Measurements from ENCODE around the gene FOXL1. TPM values are rescaled to one million over a fixed set of nuclear protein-coding genes. Genes with fewer than 3 reads are reported as not detected.
A peak's percentile ranks its signal among the peaks of the same experiment; 100 is the strongest.

Gene FOXL1
- total RNA-seq, 1 experiment from 2014 or later = 7.5 TPM

DNA sequence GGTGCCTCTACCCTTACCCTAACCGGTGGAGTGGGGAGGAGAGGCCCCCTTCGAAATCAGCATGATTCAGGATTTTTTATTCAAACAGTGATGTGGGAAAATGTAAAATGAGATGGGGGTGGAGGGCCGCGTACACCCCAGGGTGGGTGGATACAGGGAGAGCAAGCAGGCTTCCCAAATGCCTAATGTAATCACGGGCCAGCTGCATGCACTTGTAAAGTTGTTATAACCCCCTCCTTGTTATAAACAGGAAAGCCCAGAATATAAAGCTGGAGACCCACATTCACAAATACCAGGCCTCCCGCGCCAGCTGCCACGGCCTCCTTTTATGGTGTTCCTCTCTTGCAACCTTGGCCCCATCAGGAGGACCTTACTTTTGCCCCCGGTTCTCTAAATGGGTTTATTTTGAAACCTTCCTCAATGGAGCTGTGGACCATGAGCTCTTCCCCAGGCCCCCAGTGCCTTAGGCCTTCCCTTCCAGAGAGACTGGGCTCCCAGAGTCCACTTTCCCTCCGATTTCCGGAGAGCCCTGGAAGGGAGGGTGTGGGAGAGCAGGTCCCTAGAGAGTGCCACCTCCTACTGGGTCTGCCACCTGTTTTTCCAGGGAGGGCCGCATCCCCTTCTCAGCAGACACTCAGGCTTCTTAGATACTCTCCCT is 906 bp upstream of the FOXL1 start:
- RAD21 ChIA-PET (ENCODE audit: low non-redundant PET in 1 of 2, low total read pairs in 2 of 2, uncharacterized antibody in 2 of 2, unreplicated experiment in 2 of 2) = no interaction called here
- Histone ChIP-seq H3K9ac (ENCODE audit: low read length) (peak overlapping the region; percentile 54; the same call in 1 of the 2 replicates), H3K4me2 (ENCODE audit: low read length) (peak overlapping the region; percentile 89), H4K20me1 (ENCODE audit: insufficient read depth) (no peaks in the 10 kb centered on the region), H3K9me2 (ENCODE audit: insufficient read depth) (no peaks in the 10 kb centered on the region), H3K27ac (ENCODE audit: low read depth, low read length) (no peak overlapping the region), H2AFZ (ENCODE audit: low read depth, low read length, poor library complexity, severe bottlenecking) (no peak overlapping the region), H3K4me1 (ENCODE audit: control insufficient read depth in 1 of 2, insufficient read depth in 2 of 2, low read length in 2 of 2) (peaks cover 11 to 22% of the 10 kb centered on the region in 2 experiments; a peak in 3 of 4 replicates), H3K4me3 (replicated peaks in 1 of 2; ENCODE audit: low read depth in 1 of 2, low read length in 2 of 2) (peak overlapping the region; percentile 62 to 63), H3K79me2 (ENCODE audit: insufficient read depth, low read length) (no peaks in the 10 kb centered on the region), H3K36me3 (ENCODE audit: control insufficient read depth in 1 of 2, insufficient read depth in 2 of 2, low read length in 2 of 2) (no peaks in the 10 kb centered on the region), H3K27me3 (ENCODE audit: insufficient read depth, low read length) (no peaks in the 10 kb centered on the region), H3K9me3 (ENCODE audit: control insufficient read depth in 1 of 2, insufficient read depth in 1 of 2, low read depth in 1 of 2, low read length in 2 of 2) (no peaks in the 10 kb centered on the region)
- ATAC-seq (no peak), DNase-seq (ENCODE audit: low read depth, low spot score) (no peak)
- BruUV-seq (replicated peaks) = no TSS peak
- TF ChIP-seq JUND (IDR thresholded peaks at IDR 0.05) (no peak), EGR1 (IDR thresholded peaks at IDR 0.05; ENCODE audit: low read depth) (no peak), ELF1 (IDR thresholded peaks at IDR 0.05; ENCODE audit: borderline replicate concordance, low read depth) (no peak), TCF7L2 (IDR thresholded peaks at IDR 0.05; ENCODE audit: borderline replicate concordance, extremely low read depth, insufficient read depth, insufficient read length) (no peak), RAD21 (IDR thresholded peaks at IDR 0.05; ENCODE audit: low read depth) (no peak), ZBTB33 (IDR thresholded peaks at IDR 0.05; ENCODE audit: extremely low read depth, insufficient replicate concordance, low read length) (no peak), ZNF274 (IDR thresholded peaks at IDR 0.05; ENCODE audit: low read depth, low read length) (no peak), POLR2AphosphoS5 (IDR thresholded peaks at IDR 0.05; ENCODE audit: low read depth, low read length) (no peak), SRF (IDR thresholded peaks at IDR 0.05; ENCODE audit: low read depth) (no peak), POLR2A (IDR thresholded peaks at IDR 0.05; ENCODE audit: borderline replicate concordance, extremely low read depth, insufficient read depth, insufficient read length) (no peak), EZH2 (IDR thresholded peaks at IDR 0.05) (no peak), SIN3A (IDR thresholded peaks at IDR 0.05; ENCODE audit: low read depth) (no peak), MAX (IDR thresholded peaks at IDR 0.05) (no peak), FOSL1 (IDR thresholded peaks at IDR 0.05; ENCODE audit: low read depth) (no peak), EZH2phosphoT487 (IDR thresholded peaks at IDR 0.05; ENCODE audit: borderline replicate concordance) (no peak), CBX3 (IDR thresholded peaks at IDR 0.05; ENCODE audit: low read depth) (no peak), YY1 (IDR thresholded peaks at IDR 0.05; ENCODE audit: extremely low read depth, insufficient replicate concordance, low read depth, low read length) (no peak)
- TF ChIP-seq, protein P1, sequence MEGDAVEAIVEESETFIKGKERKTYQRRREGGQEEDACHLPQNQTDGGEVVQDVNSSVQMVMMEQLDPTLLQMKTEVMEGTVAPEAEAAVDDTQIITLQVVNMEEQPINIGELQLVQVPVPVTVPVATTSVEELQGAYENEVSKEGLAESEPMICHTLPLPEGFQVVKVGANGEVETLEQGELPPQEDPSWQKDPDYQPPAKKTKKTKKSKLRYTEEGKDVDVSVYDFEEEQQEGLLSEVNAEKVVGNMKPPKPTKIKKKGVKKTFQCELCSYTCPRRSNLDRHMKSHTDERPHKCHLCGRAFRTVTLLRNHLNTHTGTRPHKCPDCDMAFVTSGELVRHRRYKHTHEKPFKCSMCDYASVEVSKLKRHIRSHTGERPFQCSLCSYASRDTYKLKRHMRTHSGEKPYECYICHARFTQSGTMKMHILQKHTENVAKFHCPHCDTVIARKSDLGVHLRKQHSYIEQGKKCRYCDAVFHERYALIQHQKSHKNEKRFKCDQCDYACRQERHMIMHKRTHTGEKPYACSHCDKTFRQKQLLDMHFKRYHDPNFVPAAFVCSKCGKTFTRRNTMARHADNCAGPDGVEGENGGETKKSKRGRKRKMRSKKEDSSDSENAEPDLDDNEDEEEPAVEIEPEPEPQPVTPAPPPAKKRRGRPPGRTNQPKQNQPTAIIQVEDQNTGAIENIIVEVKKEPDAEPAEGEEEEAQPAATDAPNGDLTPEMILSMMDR (IDR thresholded peaks at IDR 0.05 in 2 of 3, conservative IDR thresholded peaks at IDR 0.05 in 1 of 3; ENCODE audit: borderline replicate concordance in 1 of 3, insufficient read depth in 1 of 3, low read depth in 2 of 3, low read length in 2 of 3) = no peak
- TF ChIP-seq, protein P2, sequence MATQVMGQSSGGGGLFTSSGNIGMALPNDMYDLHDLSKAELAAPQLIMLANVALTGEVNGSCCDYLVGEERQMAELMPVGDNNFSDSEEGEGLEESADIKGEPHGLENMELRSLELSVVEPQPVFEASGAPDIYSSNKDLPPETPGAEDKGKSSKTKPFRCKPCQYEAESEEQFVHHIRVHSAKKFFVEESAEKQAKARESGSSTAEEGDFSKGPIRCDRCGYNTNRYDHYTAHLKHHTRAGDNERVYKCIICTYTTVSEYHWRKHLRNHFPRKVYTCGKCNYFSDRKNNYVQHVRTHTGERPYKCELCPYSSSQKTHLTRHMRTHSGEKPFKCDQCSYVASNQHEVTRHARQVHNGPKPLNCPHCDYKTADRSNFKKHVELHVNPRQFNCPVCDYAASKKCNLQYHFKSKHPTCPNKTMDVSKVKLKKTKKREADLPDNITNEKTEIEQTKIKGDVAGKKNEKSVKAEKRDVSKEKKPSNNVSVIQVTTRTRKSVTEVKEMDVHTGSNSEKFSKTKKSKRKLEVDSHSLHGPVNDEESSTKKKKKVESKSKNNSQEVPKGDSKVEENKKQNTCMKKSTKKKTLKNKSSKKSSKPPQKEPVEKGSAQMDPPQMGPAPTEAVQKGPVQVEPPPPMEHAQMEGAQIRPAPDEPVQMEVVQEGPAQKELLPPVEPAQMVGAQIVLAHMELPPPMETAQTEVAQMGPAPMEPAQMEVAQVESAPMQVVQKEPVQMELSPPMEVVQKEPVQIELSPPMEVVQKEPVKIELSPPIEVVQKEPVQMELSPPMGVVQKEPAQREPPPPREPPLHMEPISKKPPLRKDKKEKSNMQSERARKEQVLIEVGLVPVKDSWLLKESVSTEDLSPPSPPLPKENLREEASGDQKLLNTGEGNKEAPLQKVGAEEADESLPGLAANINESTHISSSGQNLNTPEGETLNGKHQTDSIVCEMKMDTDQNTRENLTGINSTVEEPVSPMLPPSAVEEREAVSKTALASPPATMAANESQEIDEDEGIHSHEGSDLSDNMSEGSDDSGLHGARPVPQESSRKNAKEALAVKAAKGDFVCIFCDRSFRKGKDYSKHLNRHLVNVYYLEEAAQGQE (IDR thresholded peaks at IDR 0.05; ENCODE audit: low read depth) = no peak
- TF ChIP-seq, protein P3, sequence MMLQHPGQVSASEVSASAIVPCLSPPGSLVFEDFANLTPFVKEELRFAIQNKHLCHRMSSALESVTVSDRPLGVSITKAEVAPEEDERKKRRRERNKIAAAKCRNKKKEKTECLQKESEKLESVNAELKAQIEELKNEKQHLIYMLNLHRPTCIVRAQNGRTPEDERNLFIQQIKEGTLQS (IDR thresholded peaks at IDR 0.05) = no peak
- POLR2A ChIA-PET = no interaction called here
- CTCF ChIA-PET = no interaction called here
- intact Hi-C loops (cut with micrococcal nuclease) = loop anchor here (5.0 kb wide), 3 partner anchors 440 to 500 kb away; no protein-coding TSS in a partner anchor

All from HCT116 (cell line).